OCI-LY1 (cell line): Measurements from ENCODE around the gene FOXC1.

Experiments used
- H2AFZ ChIP-seq: fragments of 200-600 bp; sonication (generic), shearing (Covaris generic); 2 replicates; pipeline ENCODE4 v1.6.0; 2014; ENCODE audit warnings: antibody characterized with exemption, mild to moderate bottlenecking, low read length
- H3F3A ChIP-seq: fragments of 200-600 bp; sonication (generic), shearing (Covaris generic); 2 replicates; pipeline ENCODE4 v1.6.0; 2014; ENCODE audit warnings: mild to moderate bottlenecking, antibody characterized with exemption, low read length, moderate library complexity; ENCODE audit not compliant: insufficient read depth
- H3K27ac ChIP-seq: fragments of 200-600 bp; sonication (generic); 2 replicates; pipeline ENCODE4 v1.5.1; 2014; ENCODE audit warnings: low read length, mixed run types, mild to moderate bottlenecking, low read depth; ENCODE audit not compliant: poor library complexity, severe bottlenecking
- H3K27me3 ChIP-seq: fragments of 200-600 bp; sonication (generic); 2 replicates; pipeline ENCODE4 v1.6.0; 2014; ENCODE audit warnings: antibody characterized with exemption, mild to moderate bottlenecking, low read length, moderate library complexity; ENCODE audit not compliant: insufficient read depth
- H3K36me3 ChIP-seq: fragments of 200-600 bp; sonication (generic); 2 replicates; pipeline ENCODE4 v1.6.1; 2014; ENCODE audit warnings: mild to moderate bottlenecking, antibody characterized with exemption, low read length, moderate library complexity, mixed read lengths; ENCODE audit not compliant: insufficient read depth
- H3K4me1 ChIP-seq: fragments of 200-600 bp; sonication (generic); 2 replicates; pipeline ENCODE4 v1.5.1; 2014; ENCODE audit warnings: mild to moderate bottlenecking, low read length, moderate library complexity; ENCODE audit not compliant: insufficient read depth, severe bottlenecking
- H3K4me2 ChIP-seq: fragments of 200-600 bp; sonication (generic), shearing (Covaris generic); 2 replicates; pipeline ENCODE4 v1.6.1; 2014; ENCODE audit warnings: low read length
- H3K4me3 ChIP-seq: fragments of 200-600 bp; sonication (generic); 2 replicates; pipeline ENCODE4 v1.5.1; 2014; ENCODE audit warnings: low read length, low read depth, mild to moderate bottlenecking, mixed read lengths; ENCODE audit not compliant: poor library complexity, severe bottlenecking
- H3K79me2 ChIP-seq: fragments of 200-600 bp; shearing (Covaris generic); 2 replicates; pipeline ENCODE4 v1.6.1; 2016; ENCODE audit warnings: mixed run types, low read length, mixed read lengths; ENCODE audit not compliant: insufficient read depth
- H3K9ac ChIP-seq: fragments of 200-600 bp; sonication (generic), shearing (Covaris generic); 2 replicates; pipeline ENCODE4 v1.6.1; 2014; ENCODE audit warnings: mild to moderate bottlenecking, low read length, mixed read lengths
- H3K9me2 ChIP-seq: fragments of 200-600 bp; sonication (generic), shearing (Covaris generic); 2 replicates; pipeline ENCODE4 v1.6.1; 2014; ENCODE audit warnings: low read depth, mild to moderate bottlenecking, low read length, mixed read lengths
- H3K9me3 ChIP-seq: fragments of 200-600 bp; shearing (Covaris generic); 2 replicates; pipeline ENCODE4 v1.6.1; 2014; ENCODE audit warnings: low read length, mixed read lengths
- H4K20me1 ChIP-seq: fragments of 200-600 bp; sonication (generic), shearing (Covaris generic); 2 replicates; pipeline ENCODE4 v1.6.0; 2016; ENCODE audit warnings: mild to moderate bottlenecking, low read length; ENCODE audit not compliant: insufficient read depth
- CTCF ChIP-seq: fragments of 200-600 bp; sonication (generic), shearing (Covaris generic); IDR thresholded peaks from 2 replicates; pipeline ENCODE4 v1.5.1; 2017; ENCODE audit warnings: mild to moderate bottlenecking, antibody characterized with exemption, low read length, moderate library complexity, mixed read lengths
- EZH2 ChIP-seq: fragments of 200-600 bp; sonication (generic), shearing (Covaris generic); IDR thresholded peaks from 2 replicates; pipeline ENCODE4 v1.8.0; 2017; ENCODE audit warnings: borderline replicate concordance, mixed run types, mild to moderate bottlenecking, antibody characterized with exemption, low read length, moderate library complexity, mixed read lengths

Gene FOXC1

DNA sequence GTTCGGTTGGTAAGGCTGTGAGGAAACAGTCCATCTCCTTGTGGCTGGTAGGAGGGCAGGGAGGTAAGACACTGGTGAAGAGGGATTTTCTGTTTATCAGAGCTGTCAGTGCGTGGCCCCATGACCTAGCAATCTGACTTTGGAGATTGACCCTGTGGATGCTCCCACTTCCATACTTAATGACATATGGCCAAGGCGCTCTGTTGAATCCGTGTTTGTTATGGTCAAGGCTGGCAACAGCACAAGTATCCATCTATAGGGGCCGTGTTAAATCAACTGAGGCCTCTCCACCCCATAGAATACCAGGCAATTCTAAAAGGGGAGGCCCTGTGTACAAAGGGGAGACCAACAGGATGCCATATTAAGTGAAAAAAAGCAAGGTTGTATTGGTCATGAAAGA lies 25.6 kb upstream of the FOXC1 start:
- H3K9me2 ChIP-seq: no peaks in the 10 kb centered on the region
- no peaks in the 10 kb centered on the region for H3F3A ChIP-seq

GRCh38 chr6:1584996-1585668 lies 24.6 kb upstream of the FOXC1 start:
- H3K9me3 ChIP-seq: no peaks in the 10 kb centered on the region
- H3K27me3 ChIP-seq: peaks cover 8% of the 10 kb centered on the region
- no peak overlapping the region for H3K9ac ChIP-seq

More for the DNA sequence above, 25.6 kb upstream of the FOXC1 start:
- Histone ChIP-seq H2AFZ (no peak overlapping the region), H4K20me1 (no peaks in the 10 kb centered on the region), H3K4me3 (no peak overlapping the region), H3K9ac (no peak overlapping the region), H3K27me3 (peaks cover 5% of the 10 kb centered on the region), H3K27ac (no peak overlapping the region), H3K4me2 (no peak overlapping the region), H3K9me3 (no peaks in the 10 kb centered on the region), H3K36me3 (no peaks in the 10 kb centered on the region), H3K4me1 (no peaks in the 10 kb centered on the region), H3K79me2 (no peaks in the 10 kb centered on the region)
- TF ChIP-seq CTCF (no peak), EZH2 (no peak)

DNA sequence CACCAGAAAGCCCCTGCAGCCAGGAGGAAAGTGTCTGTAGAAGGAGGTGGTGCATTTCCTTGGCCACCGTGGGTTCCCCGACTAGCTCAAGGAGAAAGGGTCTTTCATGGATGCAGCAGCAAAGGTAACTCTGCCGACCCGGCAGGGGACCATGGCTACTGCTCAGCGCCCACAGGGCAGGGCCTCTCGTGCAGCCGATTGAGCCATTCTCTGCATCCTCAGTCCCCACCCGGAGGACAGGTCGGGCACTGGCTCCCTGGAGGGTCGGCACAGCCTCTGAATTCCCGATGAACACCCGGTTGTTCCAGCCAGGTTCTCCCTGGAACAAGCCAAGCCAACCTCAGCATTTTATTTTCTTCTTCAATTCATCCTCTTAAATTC lies 24.1 kb upstream of the FOXC1 start:
- peaks cover 10% of the 10 kb centered on the region for H3K27me3 ChIP-seq
- H3K9me2 ChIP-seq: no peaks in the 10 kb centered on the region
- no peak overlapping the region for H3K4me2 ChIP-seq
- H3K9ac ChIP-seq: no peak overlapping the region
- H3K27ac ChIP-seq: no peak overlapping the region
- H3K79me2 ChIP-seq: no peaks in the 10 kb centered on the region
- TF ChIP-seq EZH2: no peak
- no peaks in the 10 kb centered on the region for H3K4me1 ChIP-seq
- H3K9me3 ChIP-seq: no peaks in the 10 kb centered on the region
- no peak overlapping the region for H3K4me3 ChIP-seq
- no peak overlapping the region for H2AFZ ChIP-seq
- H3K36me3 ChIP-seq: no peaks in the 10 kb centered on the region
- no peaks in the 10 kb centered on the region for H3F3A ChIP-seq
- H4K20me1 ChIP-seq: no peaks in the 10 kb centered on the region

More at GRCh38 chr6:1584996-1585668, 24.6 kb upstream of the FOXC1 start:
- no peaks in the 10 kb centered on the region for H3F3A ChIP-seq
- TF ChIP-seq CTCF: no peak
- no peak for TF ChIP-seq EZH2
- H2AFZ ChIP-seq: no peak overlapping the region
- H3K9me2 ChIP-seq: no peaks in the 10 kb centered on the region
- no peaks in the 10 kb centered on the region for H3K79me2 ChIP-seq
- no peak overlapping the region for H3K27ac ChIP-seq
- no peak overlapping the region for H3K4me2 ChIP-seq
- H3K4me3 ChIP-seq: no peak overlapping the region
- no peaks in the 10 kb centered on the region for H4K20me1 ChIP-seq
- H3K4me1 ChIP-seq: no peaks in the 10 kb centered on the region
- no peaks in the 10 kb centered on the region for H3K36me3 ChIP-seq

DNA sequence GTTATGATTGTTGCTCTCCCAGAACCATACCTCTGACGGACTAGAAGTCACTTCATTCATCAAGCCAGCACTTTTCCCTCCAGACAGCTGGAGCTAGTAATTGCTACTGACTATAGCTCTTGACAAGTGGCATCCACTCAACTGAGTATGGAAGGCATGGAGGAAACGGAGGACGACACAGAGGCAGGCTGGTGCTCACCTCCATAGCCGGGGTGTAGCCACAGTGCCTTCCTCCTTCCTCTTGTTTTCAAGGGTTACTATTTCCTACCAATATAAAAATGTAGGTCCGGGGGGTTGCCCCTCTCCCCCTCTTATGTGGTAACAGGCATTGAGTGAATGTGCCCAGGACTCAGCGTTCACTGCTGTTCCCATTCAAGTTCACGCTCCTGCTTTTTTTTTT lies 23.5 kb upstream of the FOXC1 start:
- Histone ChIP-seq H3K27me3 (peaks cover 10% of the 10 kb centered on the region), H3K9me2 (no peaks in the 10 kb centered on the region), H3K79me2 (no peaks in the 10 kb centered on the region), H2AFZ (no peak overlapping the region), H4K20me1 (no peaks in the 10 kb centered on the region), H3K27ac (no peak overlapping the region), H3K9me3 (no peaks in the 10 kb centered on the region), H3K4me2 (no peak overlapping the region), H3K9ac (no peak overlapping the region), H3K36me3 (no peaks in the 10 kb centered on the region), H3K4me3 (no peak overlapping the region), H3F3A (no peaks in the 10 kb centered on the region), H3K4me1 (no peaks in the 10 kb centered on the region)
- no peak for TF ChIP-seq CTCF
- no peak for TF ChIP-seq EZH2
